Rectal smooth muscle tissue (tissue), 1 donor: Measurements from ENCODE around the gene TMPRSS2.

ENCODE experiments used
- H3K27ac ChIP-seq: one replicate; pipeline ENCODE4 v1.7.0; 2013; ENCODE audit warnings: low read depth, low read length, inconsistent platforms
- H3K27me3 ChIP-seq: one replicate; pipeline ENCODE4 v1.7.0; 2013; ENCODE audit warnings: low read length; ENCODE audit not compliant: control insufficient read depth, insufficient read depth
- H3K36me3 ChIP-seq: one replicate; pipeline ENCODE4 v1.7.0; 2013; ENCODE audit warnings: low read length; ENCODE audit not compliant: control insufficient read depth, insufficient read depth
- H3K4me1 ChIP-seq: one replicate; pipeline ENCODE4 v1.7.0; 2013; ENCODE audit warnings: low read length; ENCODE audit not compliant: control insufficient read depth, insufficient read depth
- H3K4me3 ChIP-seq: one replicate; pipeline ENCODE4 v1.7.0; 2013; ENCODE audit warnings: low read length
- H3K9ac ChIP-seq: one replicate; pipeline ENCODE4 v1.7.0; 2013; ENCODE audit warnings: low read length

The TMPRSS2 gene

DNA sequence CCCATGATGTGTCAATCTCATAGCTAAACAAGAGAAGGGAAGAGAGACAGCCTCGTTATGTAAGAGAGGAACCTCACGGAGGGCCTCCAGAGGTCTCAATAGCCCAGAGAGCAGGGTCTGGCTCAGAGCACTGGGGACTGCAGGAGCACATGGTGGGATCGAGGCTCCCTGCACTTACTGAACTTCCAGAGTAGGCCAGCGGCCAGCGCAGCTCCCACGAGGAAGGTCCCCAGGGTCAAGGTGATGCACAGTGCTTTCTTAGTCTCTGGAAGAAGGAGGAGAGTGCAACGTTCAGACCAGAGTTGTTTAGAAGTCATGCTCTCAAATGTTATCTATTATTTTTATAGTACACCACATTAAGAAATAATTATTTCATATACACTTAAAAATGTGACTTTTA, 18.6 kb downstream of the TMPRSS2 start:
- no peak overlapping the region for H3K4me3 ChIP-seq
- H3K36me3 ChIP-seq = peaks cover 7% of the 10 kb centered on the region
- H3K27me3 ChIP-seq = no peaks in the 10 kb centered on the region
- H3K4me1 ChIP-seq = peaks cover 3% of the 10 kb centered on the region
- no peak overlapping the region for H3K27ac ChIP-seq
- H3K9ac ChIP-seq = no peak overlapping the region

DNA sequence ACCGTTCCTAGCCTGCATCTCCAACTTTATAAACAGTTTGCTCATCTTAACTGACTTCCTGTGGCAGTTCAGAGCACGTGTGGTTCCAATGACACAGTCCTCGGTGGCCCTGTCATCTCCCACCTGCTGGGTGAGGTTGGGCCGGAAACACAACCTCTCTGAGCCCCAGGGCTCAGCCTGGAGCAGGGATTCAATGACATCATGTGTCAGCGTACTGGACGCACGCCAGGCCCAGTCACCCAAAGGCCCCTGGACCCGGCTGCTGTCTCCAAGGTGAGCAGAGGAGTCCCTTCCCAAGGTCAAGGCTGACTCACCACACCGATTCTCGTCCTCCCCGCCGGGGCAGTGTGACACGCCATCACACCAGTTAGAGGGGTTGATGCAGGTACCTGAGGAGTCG, 19.9 kb downstream of the TMPRSS2 start:
- Histone ChIP-seq H3K36me3 (peaks cover 7% of the 10 kb centered on the region), H3K4me3 (no peak overlapping the region), H3K27ac (no peak overlapping the region), H3K4me1 (peaks cover 3% of the 10 kb centered on the region), H3K9ac (no peak overlapping the region), H3K27me3 (no peaks in the 10 kb centered on the region)

DNA sequence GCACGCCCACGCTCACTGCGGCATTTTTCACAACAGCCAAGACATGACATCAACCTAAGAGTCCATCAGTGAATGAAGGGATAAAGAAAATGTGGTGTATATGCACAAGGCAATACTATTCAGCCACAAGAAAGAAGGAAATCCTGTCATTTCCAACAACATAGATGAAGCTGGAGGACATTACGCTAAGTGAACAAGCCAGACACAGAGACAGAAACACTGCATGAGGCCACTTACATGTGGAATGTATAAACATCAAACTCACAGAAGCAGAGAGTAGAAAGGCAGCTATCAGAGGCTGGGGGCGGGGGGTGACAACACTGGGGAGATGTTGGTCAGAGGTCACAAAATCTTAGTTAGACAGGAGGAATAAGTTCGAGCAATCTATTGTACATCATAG, 20.9 kb downstream of the TMPRSS2 start:
- Histone ChIP-seq H3K9ac (no peak overlapping the region), H3K27ac (no peak overlapping the region), H3K36me3 (peaks cover 7% of the 10 kb centered on the region), H3K27me3 (no peaks in the 10 kb centered on the region), H3K4me3 (no peak overlapping the region), H3K4me1 (peaks cover 3% of the 10 kb centered on the region)

DNA sequence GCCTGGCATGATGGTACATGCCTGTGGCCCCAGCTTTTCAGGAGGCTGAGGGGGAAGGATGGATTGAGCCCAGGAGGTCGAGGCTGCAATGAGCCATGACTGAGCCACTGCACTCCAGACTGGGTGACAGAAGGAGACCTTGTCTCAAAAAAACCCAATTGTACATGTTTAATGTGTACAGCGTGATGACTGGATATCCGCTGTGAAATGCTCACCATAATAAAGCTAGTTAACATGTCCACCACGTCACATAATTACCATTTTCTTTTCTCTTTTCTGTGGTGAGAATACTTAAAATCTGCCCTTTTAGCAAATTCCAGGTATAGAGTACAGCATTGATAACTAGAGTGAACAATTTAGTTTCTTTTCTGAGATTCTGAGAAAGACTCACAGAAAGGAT, 24.0 kb downstream of the TMPRSS2 start:
- Histone ChIP-seq H3K27ac (no peak overlapping the region), H3K9ac (no peak overlapping the region), H3K4me3 (no peak overlapping the region), H3K27me3 (peaks cover 4% of the 10 kb centered on the region), H3K4me1 (no peaks in the 10 kb centered on the region), H3K36me3 (peaks cover 7% of the 10 kb centered on the region)

DNA sequence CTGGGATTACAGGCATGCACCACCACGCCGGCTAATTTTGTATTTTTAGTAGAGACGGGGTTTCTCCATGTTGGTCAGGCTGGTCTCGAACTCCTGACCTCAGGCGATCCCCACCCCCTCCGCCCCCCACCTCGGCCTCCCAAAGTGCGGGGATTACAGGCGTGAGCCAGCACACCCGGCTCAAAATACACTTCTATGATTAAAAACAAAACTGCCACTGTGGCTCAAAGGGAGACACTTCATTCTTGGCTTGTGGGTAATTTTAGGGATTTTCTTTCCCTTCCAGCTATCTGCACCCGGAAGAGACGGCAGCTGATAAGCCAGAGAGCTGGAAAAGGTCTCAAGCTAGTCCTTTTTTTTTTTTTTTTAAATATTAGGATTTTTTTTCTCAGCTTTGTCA, 24.5 kb downstream of the TMPRSS2 start:
- H3K4me3 ChIP-seq = no peak overlapping the region
- H3K36me3 ChIP-seq = peaks cover 7% of the 10 kb centered on the region
- no peaks in the 10 kb centered on the region for H3K4me1 ChIP-seq
- no peak overlapping the region for H3K27ac ChIP-seq
- peaks cover 4% of the 10 kb centered on the region for H3K27me3 ChIP-seq
- no peak overlapping the region for H3K9ac ChIP-seq

DNA sequence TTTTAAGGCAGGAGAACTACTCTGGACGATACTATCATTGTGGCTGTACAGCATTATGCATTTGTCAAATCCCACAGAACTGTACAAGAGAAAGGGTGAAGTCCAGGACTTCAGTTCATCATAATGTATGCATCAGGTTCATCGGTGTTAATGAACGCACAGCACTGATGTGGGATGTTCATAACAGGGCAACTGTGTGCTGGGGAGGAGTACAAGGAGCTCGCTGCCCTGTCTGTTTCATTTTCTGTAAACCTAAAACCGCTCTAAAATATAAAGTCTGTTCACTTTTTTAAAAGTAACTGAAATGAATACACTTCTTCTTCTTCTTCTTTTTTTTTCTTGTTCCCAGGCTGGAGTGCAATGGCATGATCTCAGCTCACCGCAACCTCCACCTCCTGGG, 25.0 kb downstream of the TMPRSS2 start:
- peaks cover 5% of the 10 kb centered on the region for H3K36me3 ChIP-seq

DNA sequence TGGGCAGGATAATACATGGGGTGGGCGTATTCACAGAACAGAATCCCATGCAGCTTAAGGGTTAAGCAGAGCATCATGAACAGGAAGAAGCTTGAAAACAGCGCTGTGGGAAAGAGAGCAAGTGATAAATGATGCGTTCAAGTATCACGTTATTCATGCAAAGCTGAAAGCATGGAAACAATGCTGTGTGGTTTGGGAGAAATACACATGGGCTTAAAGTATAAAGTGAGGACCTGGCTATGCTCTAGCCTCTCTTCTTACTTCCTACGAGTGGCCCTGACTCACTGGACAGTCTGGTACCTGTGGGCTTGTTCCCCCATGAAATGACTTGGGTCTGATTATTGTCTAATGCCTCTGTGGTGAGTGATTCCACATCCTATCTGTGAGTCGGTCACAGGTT, 25.7 kb downstream of the TMPRSS2 start:
- Histone ChIP-seq H3K36me3 (peaks cover 3% of the 10 kb centered on the region), H3K4me3 (no peak overlapping the region), H3K4me1 (no peaks in the 10 kb centered on the region), H3K9ac (no peak overlapping the region), H3K27me3 (peaks cover 4% of the 10 kb centered on the region), H3K27ac (no peak overlapping the region)

More for the DNA sequence above, 25.0 kb downstream of the TMPRSS2 start:
- H3K4me1 ChIP-seq = no peaks in the 10 kb centered on the region
- peaks cover 4% of the 10 kb centered on the region for H3K27me3 ChIP-seq
- no peak overlapping the region for H3K4me3 ChIP-seq
- H3K9ac ChIP-seq = no peak overlapping the region
- H3K27ac ChIP-seq = no peak overlapping the region

DNA sequence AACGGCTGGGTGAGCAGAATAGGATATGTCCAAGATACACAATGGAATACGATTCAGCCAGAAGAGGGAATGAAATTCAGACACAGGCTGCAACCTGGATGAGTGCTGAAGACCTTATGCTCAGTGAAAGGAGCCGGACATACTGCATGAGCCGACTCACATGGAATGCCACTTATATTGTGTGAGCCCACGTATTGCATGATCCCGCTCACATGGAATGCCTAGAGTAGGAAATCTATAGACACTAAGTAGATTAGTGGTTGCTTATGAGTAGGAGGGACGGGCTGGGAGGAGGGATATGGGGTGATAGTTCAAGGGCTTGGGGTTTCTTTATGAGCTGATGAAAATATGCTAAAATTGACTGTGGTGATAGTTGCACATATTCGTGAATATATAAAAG, 26.8 kb downstream of the TMPRSS2 start:
- Histone ChIP-seq H3K4me3 (no peak overlapping the region), H3K27me3 (peaks cover 4% of the 10 kb centered on the region), H3K9ac (no peak overlapping the region), H3K27ac (no peak overlapping the region), H3K36me3 (peaks cover 3% of the 10 kb centered on the region), H3K4me1 (no peaks in the 10 kb centered on the region)

DNA sequence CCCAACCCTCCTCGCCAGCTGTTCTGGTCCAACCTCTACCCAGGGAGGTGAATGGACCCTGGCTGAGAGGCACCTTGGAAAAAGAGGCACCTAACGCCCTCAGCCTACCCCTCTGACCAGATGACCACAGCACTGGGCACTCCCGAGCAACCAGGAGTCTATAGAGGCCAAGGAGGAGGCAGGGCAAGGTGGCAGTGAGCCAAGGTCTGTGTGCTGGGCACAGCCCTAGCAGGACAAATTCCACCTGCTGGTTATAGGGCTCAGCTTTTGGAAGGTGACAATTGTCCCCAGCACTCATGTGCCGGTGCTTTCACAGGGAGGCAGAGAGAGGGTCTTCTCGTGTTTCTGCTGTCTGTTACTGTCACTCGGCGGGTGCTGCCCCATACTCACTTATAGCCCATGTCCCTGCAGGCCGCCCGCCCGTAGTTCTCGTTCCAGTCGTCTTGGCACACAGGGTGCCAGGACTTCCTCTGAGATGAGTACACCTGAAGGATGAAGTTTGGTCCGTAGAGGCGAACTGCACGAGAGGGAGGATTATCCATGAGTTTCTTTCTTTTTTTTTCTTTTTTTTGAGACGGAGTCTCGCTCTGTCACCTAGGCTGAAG, 27.8 kb downstream of the TMPRSS2 start:
- H3K36me3 ChIP-seq = peaks cover 3% of the 10 kb centered on the region
- H3K27me3 ChIP-seq = peaks cover 4% of the 10 kb centered on the region
- no peak overlapping the region for H3K27ac ChIP-seq
- no peaks in the 10 kb centered on the region for H3K4me1 ChIP-seq
- H3K4me3 ChIP-seq = no peak overlapping the region
- no peak overlapping the region for H3K9ac ChIP-seq

DNA sequence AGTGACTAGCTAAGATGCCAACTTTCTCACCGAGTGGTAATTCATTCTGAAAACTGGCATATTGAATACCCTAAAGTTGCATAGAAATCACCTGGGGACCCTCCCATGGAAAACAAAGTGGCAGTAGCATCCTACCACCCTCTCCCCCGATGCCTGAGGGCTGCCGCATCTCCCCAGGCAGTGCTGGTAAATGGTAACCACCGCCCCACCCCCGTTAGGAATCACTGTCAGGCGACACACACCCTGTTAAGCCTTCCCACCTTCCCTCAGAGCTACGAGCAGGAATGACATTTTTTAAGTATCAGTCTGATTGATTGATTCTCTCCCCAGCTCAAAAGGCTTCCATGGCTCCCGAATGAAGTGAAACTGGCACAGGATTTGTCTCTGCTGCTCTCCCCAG, 28.3 kb downstream of the TMPRSS2 start:
- Histone ChIP-seq H3K4me1 (no peaks in the 10 kb centered on the region), H3K9ac (no peak overlapping the region), H3K27ac (no peak overlapping the region), H3K36me3 (peaks cover 3% of the 10 kb centered on the region), H3K4me3 (no peak overlapping the region), H3K27me3 (peaks cover 4% of the 10 kb centered on the region)

DNA sequence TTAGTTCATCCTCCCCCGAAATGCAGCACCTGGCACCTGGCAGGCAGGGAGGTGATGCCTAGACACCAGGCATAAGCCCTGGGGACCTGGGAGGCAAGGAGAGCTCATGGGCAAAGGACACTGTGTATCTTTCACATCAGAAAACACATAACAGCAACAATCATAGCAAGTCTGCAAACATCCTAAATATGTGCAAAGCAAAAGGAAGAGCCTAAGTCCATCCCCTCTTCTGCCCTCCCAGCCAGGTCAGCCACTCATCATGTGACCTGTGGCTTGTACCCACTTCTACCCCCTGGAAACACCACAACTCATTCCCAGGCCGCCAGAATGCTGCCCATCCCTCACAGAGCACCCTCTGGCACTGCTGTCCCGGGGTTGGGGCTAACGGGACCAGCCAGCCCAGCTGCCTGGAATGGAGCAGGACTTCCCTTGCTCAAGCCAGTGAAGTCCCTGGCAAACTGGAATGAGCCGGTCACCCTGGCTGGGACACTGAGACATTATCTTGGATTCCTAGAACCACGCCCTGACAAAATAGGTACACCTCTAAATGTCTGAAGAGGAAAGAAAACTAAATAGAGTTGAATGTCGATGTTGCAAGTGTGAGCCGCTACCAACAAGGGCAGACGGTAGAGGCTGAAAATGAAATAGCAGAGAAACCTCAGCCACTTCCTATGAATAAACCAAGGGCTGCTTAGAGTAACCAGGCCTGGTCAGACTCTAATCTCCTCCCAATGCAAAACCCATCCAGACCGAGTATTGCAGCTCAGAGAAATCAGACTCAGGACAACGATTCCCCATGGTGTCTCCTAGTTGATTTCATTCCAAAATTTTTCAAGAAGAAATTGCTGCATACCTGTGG, 29.4 kb downstream of the TMPRSS2 start:
- H3K27ac ChIP-seq = no peak overlapping the region
- H3K27me3 ChIP-seq = peaks cover 4% of the 10 kb centered on the region
- H3K36me3 ChIP-seq = no peaks in the 10 kb centered on the region

DNA sequence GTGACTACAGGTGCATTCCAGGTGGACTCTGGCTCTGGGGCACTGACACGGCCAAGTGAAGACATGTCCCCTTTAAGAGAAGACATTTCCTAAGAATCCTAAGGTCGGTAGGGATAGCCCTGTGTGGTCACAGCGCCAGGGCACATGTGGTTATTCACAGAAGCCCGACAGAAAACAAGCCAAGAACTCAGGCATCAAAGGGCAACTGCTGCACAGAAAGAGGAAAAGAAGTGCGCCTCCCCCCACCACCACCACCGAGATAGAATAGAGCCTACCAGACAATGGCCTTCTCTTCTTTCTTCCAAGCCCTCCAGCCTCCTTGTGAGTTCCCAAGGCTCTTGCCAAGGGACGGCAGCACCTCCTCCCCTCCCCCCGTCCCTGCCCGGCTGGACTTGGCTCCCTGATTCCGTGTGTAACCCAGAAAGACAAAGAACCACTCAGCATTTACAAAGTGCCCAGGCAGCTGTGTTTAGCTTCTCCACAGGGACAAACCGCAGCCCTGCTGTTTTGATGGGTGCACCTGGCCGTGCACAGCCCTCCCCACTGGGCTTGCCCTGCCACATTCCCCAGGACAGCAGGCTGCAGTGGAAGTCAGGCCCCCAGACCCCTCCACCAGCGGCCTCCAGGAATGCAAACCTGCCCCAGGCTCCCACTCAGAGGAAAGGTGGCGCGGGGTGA, 30.2 kb downstream of the TMPRSS2 start:
- Histone ChIP-seq H3K27ac (no peak overlapping the region), H3K36me3 (no peaks in the 10 kb centered on the region), H3K4me1 (no peaks in the 10 kb centered on the region)

More for the DNA sequence above, 29.4 kb downstream of the TMPRSS2 start:
- Histone ChIP-seq H3K9ac (no peak overlapping the region), H3K4me3 (no peak overlapping the region), H3K4me1 (no peaks in the 10 kb centered on the region)

More for the DNA sequence above, 30.2 kb downstream of the TMPRSS2 start:
- no peak overlapping the region for H3K4me3 ChIP-seq
- peaks cover 4% of the 10 kb centered on the region for H3K27me3 ChIP-seq
- H3K9ac ChIP-seq = no peak overlapping the region
